ENCODE data around the gene AKAP6.

The AKAP6 gene

GRCh38 chr14:32594766-32595165, 265.7 kb downstream of the AKAP6 start:
- DNase-seq, result no peak

GRCh38 chr14:32595497-32595896, 266.4 kb downstream of the AKAP6 start:
- DNase-seq, result no peak

GRCh38 chr14:32596390-32596789, 267.3 kb downstream of the AKAP6 start:
- no peak for DNase-seq

GRCh38 chr14:32597771-32598170, 268.7 kb downstream of the AKAP6 start:
- DNase-seq, result no peak

GRCh38 chr14:32601069-32601468, 272.0 kb downstream of the AKAP6 start:
- DNase-seq, result peak; percentile 52

- DNase-seq, result no peak
Observed at GRCh38 chr14:32601906-32602305, 272.8 kb downstream of the AKAP6 start.

GRCh38 chr14:32602699-32603098, 273.6 kb downstream of the AKAP6 start:
- no peak for DNase-seq

- no peak for DNase-seq
Observed at GRCh38 chr14:32603992-32604565, 275.0 kb downstream of the AKAP6 start.

- DNase-seq, result no peak
Observed at GRCh38 chr14:32606301-32606700, 277.2 kb downstream of the AKAP6 start.

- no peak for DNase-seq
Observed at GRCh38 chr14:32607399-32607798, 278.3 kb downstream of the AKAP6 start.

- no peak for DNase-seq
Observed at GRCh38 chr14:32608857-32609256, 279.8 kb downstream of the AKAP6 start.

GRCh38 chr14:32609388-32609787, 280.3 kb downstream of the AKAP6 start:
- no peak for DNase-seq

GRCh38 chr14:32611752-32612151, 282.7 kb downstream of the AKAP6 start:
- DNase-seq, result no peak

- no peak for DNase-seq
Observed at GRCh38 chr14:32618991-32619390, 289.9 kb downstream of the AKAP6 start.

- DNase-seq, result no peak
Observed at GRCh38 chr14:32620303-32620702, 291.2 kb downstream of the AKAP6 start.

GRCh38 chr14:32620724-32621123, 291.6 kb downstream of the AKAP6 start:
- no peak for DNase-seq

- no peak for DNase-seq
Observed at GRCh38 chr14:32621585-32621984, 292.5 kb downstream of the AKAP6 start.

- DNase-seq, result no peak
Observed at GRCh38 chr14:32622742-32623141, 293.6 kb downstream of the AKAP6 start.

- no peak for DNase-seq
Observed at GRCh38 chr14:32623300-32624093, 294.4 kb downstream of the AKAP6 start.

- no peak for DNase-seq
Observed at GRCh38 chr14:32625211-32625610, 296.1 kb downstream of the AKAP6 start.

GRCh38 chr14:32627545-32628298, 298.6 kb downstream of the AKAP6 start:
- DNase-seq, result peak; percentile 23

GRCh38 chr14:32629236-32629635, 300.1 kb downstream of the AKAP6 start:
- no peak for DNase-seq

- DNase-seq, result no peak
Observed at GRCh38 chr14:32630701-32631100, 301.6 kb downstream of the AKAP6 start.
